WTC11 (cell line): Measurements from ENCODE around the gene OGFOD1. TPM values are rescaled to one million over a fixed set of nuclear protein-coding genes. Genes with fewer than 3 reads are reported as not detected.

ENCODE experiments used
- ATAC-seq: fragments of 200-7000 bp; cut with Tn5 transposase; 2 replicates; pipeline ENCODE4 v1.10.0; 2021; ENCODE audit warnings: mild to moderate bottlenecking, moderate library complexity
- CTCF ChIA-PET: fragments of 300-600 bp; sonication (Branson Sonifier 250); formaldehyde crosslinking; loops from one replicate; lab custom pipeline; 2021; ENCODE audit warnings: antibody characterized with exemption; lab: Charles Lee
- POLR2A ChIA-PET: fragments of 350-600 bp; sonication (Branson Sonifier 250); formaldehyde crosslinking; loops from one replicate; lab custom pipeline; 2021; ENCODE audit warnings: antibody characterized with exemption; lab: Charles Lee
- DNase-seq: peaks from one replicate; pipeline ENCODE4 v3.0.0; 2021; ENCODE audit warnings: low spot score
- H3K27ac Mint-ChIP-seq: 2 replicates; pipeline ENCODE4 v1.8.0; 2021; ENCODE audit warnings: mixed read lengths
- H3K27me3 Mint-ChIP-seq: 2 replicates; pipeline ENCODE4 v1.8.0; 2021; ENCODE audit warnings: low read depth, mild to moderate bottlenecking, moderate library complexity, mixed read lengths
- H3K36me3 Mint-ChIP-seq: 2 replicates; pipeline ENCODE4 v1.8.0; 2021; ENCODE audit warnings: mixed read lengths
- H3K4me1 Mint-ChIP-seq: 2 replicates; pipeline ENCODE4 v1.8.0; 2022; ENCODE audit warnings: mixed read lengths
- H3K4me3 Mint-ChIP-seq: 2 replicates; pipeline ENCODE4 v1.8.0; 2021; ENCODE audit warnings: mild to moderate bottlenecking, moderate library complexity, mixed read lengths
- H3K9me3 Mint-ChIP-seq: 2 replicates; pipeline ENCODE4 v1.8.0; 2021; ENCODE audit warnings: mixed read lengths
- FOXP1 ChIP-seq: sonication (generic); formaldehyde crosslinking; IDR thresholded peaks from 2 replicates; pipeline ENCODE4 v1.8.0; 2022; ENCODE audit warnings: missing genetic modification reagents, mild to moderate bottlenecking, moderate library complexity, borderline replicate concordance
- NR1H2 ChIP-seq: sonication (generic); formaldehyde crosslinking; IDR thresholded peaks from 2 replicates; pipeline ENCODE4 v1.9.0; 2021; ENCODE audit warnings: mild to moderate bottlenecking, moderate library complexity, missing genetic modification reagents
- PRRX2 ChIP-seq: fragments of 250-450 bp; sonication (Bioruptor Pico); IDR thresholded peaks from 2 replicates; pipeline ENCODE4 v1.8.0; 2021; ENCODE audit warnings: mild to moderate bottlenecking
- RORB ChIP-seq: fragments of 250-450 bp; sonication (Bioruptor Pico); IDR thresholded peaks from 2 replicates; pipeline ENCODE4 v1.9.0; 2021; ENCODE audit warnings: mild to moderate bottlenecking
- ZNF121 ChIP-seq: sonication (generic); formaldehyde crosslinking; IDR thresholded peaks from 2 replicates; pipeline ENCODE4 v1.8.0; 2023; ENCODE audit warnings: missing genetic modification reagents
- ZNF232 ChIP-seq: sonication (generic); formaldehyde crosslinking; IDR thresholded peaks from 2 replicates; pipeline ENCODE4 v1.8.0; 2022; ENCODE audit warnings: mild to moderate bottlenecking, missing genetic modification reagents
- ZNF423 ChIP-seq: fragments of 250-450 bp; sonication (Bioruptor Pico); IDR thresholded peaks from 2 replicates; pipeline ENCODE4 v2.1.2; 2022; ENCODE audit warnings: mild to moderate bottlenecking, moderate library complexity
- total RNA-seq: library from RNA; stranded (reverse); gene quantifications from 3 replicates; pipeline ENCODE4 v1.2.3, GENCODE V29; 2021
- TF ChIP-seq, protein P1 (sequence below): sonication (generic); formaldehyde crosslinking; IDR thresholded peaks from 2 replicates; pipeline ENCODE4 v1.8.1; 2022; ENCODE audit warnings: low read depth, mild to moderate bottlenecking, moderate library complexity, missing genetic modification reagents, borderline replicate concordance
- TF ChIP-seq, protein P2 (sequence below): sonication (generic); formaldehyde crosslinking; conservative IDR thresholded peaks from 2 replicates; pipeline ENCODE4 v1.8.1; 2023; ENCODE audit warnings: mild to moderate bottlenecking, low read depth, missing genetic modification reagents, moderate library complexity
- TF ChIP-seq, protein P3 (sequence below): sonication (generic); formaldehyde crosslinking; IDR thresholded peaks from 2 replicates; pipeline ENCODE4 v1.8.1; 2022; ENCODE audit warnings: mild to moderate bottlenecking, moderate library complexity, missing genetic modification reagents
- TF ChIP-seq, protein P4 (sequence below): sonication (generic); formaldehyde crosslinking; IDR thresholded peaks from 2 replicates; pipeline ENCODE4 v1.8.0; 2022; ENCODE audit warnings: mild to moderate bottlenecking, missing genetic modification reagents
- TF ChIP-seq, protein P5 (sequence below): sonication (generic); formaldehyde crosslinking; IDR thresholded peaks from 2 replicates; pipeline ENCODE4 v1.8.0; 2022; ENCODE audit warnings: mild to moderate bottlenecking, missing genetic modification reagents
- TF ChIP-seq, protein P6 (sequence below): fragments of 250-450 bp; sonication (Bioruptor Pico); IDR thresholded peaks from 2 replicates; pipeline ENCODE4 v1.8.0; 2021; ENCODE audit warnings: mild to moderate bottlenecking
- TF ChIP-seq, protein P7 (sequence below): sonication (generic); formaldehyde crosslinking; IDR thresholded peaks from 2 replicates; pipeline ENCODE4 v1.8.0; 2023; ENCODE audit warnings: mild to moderate bottlenecking, missing genetic modification reagents
- TF ChIP-seq, protein P8 (sequence below): sonication (generic); formaldehyde crosslinking; IDR thresholded peaks from 2 replicates; pipeline ENCODE4 v1.8.1; 2022; ENCODE audit warnings: low read depth, missing genetic modification reagents, borderline replicate concordance

The OGFOD1 gene
- total RNA-seq, 1 experiment from 2014 or later: 50.5 TPM

DNA sequence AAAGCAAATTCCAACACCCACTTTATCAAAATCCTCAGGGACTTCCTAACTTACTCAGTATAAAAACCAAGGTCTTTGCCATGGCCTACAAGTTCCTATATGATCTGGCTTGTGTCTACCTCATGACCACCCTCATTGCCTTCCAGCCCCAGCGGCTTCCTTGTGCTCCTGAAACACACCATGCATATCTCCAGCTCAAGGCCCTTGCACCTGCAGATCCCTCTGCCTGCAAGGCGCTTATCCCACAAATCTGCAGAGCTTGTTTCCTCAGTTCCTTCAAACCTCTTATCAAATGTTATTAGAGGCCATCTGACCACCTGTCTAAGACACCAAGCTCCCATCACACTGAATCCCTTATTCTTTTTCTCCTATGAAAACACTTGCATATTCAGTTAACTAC, 65.9 kb downstream of the OGFOD1 start:
- no peaks in the 10 kb centered on the region; the same call in 1 of the 2 replicates for H3K9me3 Mint-ChIP-seq
- H3K4me3 Mint-ChIP-seq: no peak overlapping the region
- TF ChIP-seq, protein P1, sequence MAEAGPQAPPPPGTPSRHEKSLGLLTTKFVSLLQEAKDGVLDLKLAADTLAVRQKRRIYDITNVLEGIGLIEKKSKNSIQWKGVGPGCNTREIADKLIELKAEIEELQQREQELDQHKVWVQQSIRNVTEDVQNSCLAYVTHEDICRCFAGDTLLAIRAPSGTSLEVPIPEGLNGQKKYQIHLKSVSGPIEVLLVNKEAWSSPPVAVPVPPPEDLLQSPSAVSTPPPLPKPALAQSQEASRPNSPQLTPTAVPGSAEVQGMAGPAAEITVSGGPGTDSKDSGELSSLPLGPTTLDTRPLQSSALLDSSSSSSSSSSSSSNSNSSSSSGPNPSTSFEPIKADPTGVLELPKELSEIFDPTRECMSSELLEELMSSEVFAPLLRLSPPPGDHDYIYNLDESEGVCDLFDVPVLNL (CRISPR knock-in tag): no peak
- TF ChIP-seq ZNF121 (CRISPR knock-in tag): no peak
- peaks cover 21% of the 10 kb centered on the region for H3K4me1 Mint-ChIP-seq
- peaks cover 3% of the 10 kb centered on the region for H3K36me3 Mint-ChIP-seq
- no peaks in the 10 kb centered on the region for H3K27me3 Mint-ChIP-seq
- POLR2A ChIA-PET: no interaction called here
- CTCF ChIA-PET: interaction anchor here (0.8 to 1.9 kb wide), 4 partner anchors 30 to 185 kb away, joined by 3 to 9 read pairs (median 4); partner anchors contain the start of gene MT1F
- DNase-seq: no peak
- H3K27ac Mint-ChIP-seq: no peak overlapping the region
- ATAC-seq: no peak

DNA sequence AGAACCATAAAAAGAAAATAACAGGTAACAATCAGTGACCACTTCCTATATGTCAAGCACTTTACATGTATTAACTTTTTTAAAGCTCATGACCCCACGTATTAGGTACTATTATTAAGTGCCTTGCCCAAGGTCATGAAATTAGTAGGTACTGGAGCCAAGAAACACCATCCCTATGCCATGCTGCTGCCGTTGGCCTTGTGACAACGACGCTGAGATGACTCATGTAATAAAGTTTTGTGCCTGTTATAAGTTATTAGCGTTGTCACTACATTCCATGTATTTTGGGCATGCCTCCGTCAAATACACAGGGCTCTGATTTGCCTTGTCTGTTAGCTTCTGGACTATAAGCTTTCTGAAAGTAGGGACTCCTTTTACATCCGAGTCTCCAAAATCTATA, 67.1 kb downstream of the OGFOD1 start:
- CTCF ChIA-PET: interaction anchor here (1.9 kb wide), 1 partner anchor 82 kb away, joined by 9 read pairs; no protein-coding TSS in a partner anchor
- Mint-ChIP-seq H3K27me3 (no peaks in the 10 kb centered on the region; the same call in 1 of the 2 replicates), H3K4me1 (peaks cover 21% of the 10 kb centered on the region), H3K9me3 (no peaks in the 10 kb centered on the region), H3K4me3 (peak overlapping the region; percentile 75), H3K36me3 (no peaks in the 10 kb centered on the region), H3K27ac (no peak overlapping the region)
- POLR2A ChIA-PET: no interaction called here
- DNase-seq: no peak
- no peak for ATAC-seq
- no peak for TF ChIP-seq FOXP1 (CRISPR knock-in tag)
- no peak for TF ChIP-seq RORB (CRISPR knock-in tag)
- TF ChIP-seq ZNF423: no peak
- TF ChIP-seq, protein P2, sequence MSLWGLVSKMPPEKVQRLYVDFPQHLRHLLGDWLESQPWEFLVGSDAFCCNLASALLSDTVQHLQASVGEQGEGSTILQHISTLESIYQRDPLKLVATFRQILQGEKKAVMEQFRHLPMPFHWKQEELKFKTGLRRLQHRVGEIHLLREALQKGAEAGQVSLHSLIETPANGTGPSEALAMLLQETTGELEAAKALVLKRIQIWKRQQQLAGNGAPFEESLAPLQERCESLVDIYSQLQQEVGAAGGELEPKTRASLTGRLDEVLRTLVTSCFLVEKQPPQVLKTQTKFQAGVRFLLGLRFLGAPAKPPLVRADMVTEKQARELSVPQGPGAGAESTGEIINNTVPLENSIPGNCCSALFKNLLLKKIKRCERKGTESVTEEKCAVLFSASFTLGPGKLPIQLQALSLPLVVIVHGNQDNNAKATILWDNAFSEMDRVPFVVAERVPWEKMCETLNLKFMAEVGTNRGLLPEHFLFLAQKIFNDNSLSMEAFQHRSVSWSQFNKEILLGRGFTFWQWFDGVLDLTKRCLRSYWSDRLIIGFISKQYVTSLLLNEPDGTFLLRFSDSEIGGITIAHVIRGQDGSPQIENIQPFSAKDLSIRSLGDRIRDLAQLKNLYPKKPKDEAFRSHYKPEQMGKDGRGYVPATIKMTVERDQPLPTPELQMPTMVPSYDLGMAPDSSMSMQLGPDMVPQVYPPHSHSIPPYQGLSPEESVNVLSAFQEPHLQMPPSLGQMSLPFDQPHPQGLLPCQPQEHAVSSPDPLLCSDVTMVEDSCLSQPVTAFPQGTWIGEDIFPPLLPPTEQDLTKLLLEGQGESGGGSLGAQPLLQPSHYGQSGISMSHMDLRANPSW (CRISPR knock-in tag): no peak

DNA sequence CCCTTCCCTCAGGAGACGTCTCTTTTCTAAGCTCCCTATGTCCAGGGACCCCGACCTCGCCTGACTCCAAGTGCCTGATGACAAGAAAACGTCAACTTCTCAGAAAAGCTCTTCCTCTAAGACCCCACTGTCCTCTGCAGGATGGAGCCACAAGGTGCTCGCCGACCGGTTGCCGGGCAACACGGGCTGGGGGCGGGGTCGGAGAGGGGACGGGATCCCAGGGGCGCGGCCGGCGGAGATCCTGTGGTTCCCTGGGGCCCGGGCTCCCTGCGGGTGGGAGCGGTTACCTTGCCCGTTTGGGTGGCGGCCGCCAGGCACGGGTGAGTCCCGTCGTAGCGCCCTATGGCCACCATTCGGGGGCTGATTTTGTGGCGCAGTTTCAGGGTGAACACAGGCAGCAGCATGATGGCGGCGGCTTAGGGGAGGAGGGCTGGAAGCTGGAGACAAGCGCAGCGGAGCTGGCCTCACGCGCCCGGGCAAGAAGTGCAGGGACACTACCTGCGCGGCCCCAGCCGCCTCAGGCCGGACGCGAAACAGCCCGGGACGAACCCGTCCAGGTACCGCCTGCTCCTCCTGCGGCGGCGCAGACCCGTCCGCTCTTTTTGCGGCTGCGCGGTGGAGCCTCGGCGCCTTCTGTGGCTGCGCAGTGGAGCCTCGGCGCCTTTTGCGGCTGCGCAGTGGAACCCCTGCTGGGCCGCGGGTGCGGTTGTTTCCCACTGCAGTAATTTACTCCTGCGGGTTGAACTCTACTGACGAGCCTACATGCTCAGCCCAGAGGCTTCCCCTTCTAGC, 68.3 kb downstream of the OGFOD1 start, which contains the start of gene BBS2:
Gene BBS2 (minus strand): TSS at position 566 of the 792 bp plus-strand sequence. CDS start 162 bp downstream, at position 404.
- peaks cover 21% of the 10 kb centered on the region for H3K4me1 Mint-ChIP-seq
- no peaks in the 10 kb centered on the region; the same call in 1 of the 2 replicates for H3K27me3 Mint-ChIP-seq
- H3K9me3 Mint-ChIP-seq: no peaks in the 10 kb centered on the region
- H3K4me3 Mint-ChIP-seq: peak within 1 kb of the TSS; percentile 75
- CTCF ChIA-PET: no interaction called here
- H3K27ac Mint-ChIP-seq: 0 out of 2 replicates have a peak within 1 kb of the TSS, but pooled peaks have one; percentile 19
- DNase-seq: peak; percentile 90
- POLR2A ChIA-PET: interaction anchor here (0.7 to 1.0 kb wide), 2 partner anchors 28 to 173 kb away, joined by 4 to 6 read pairs; no protein-coding TSS in a partner anchor
- ATAC-seq: peak; percentile 96
- no peaks in the 10 kb centered on the region for H3K36me3 Mint-ChIP-seq
- no peak for TF ChIP-seq PRRX2
- TF ChIP-seq, protein P3, sequence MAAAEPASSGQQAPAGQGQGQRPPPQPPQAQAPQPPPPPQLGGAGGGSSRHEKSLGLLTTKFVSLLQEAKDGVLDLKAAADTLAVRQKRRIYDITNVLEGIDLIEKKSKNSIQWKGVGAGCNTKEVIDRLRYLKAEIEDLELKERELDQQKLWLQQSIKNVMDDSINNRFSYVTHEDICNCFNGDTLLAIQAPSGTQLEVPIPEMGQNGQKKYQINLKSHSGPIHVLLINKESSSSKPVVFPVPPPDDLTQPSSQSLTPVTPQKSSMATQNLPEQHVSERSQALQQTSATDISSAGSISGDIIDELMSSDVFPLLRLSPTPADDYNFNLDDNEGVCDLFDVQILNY (CRISPR knock-in tag): no peak
- TF ChIP-seq ZNF423: no peak
- TF ChIP-seq, protein P4, sequence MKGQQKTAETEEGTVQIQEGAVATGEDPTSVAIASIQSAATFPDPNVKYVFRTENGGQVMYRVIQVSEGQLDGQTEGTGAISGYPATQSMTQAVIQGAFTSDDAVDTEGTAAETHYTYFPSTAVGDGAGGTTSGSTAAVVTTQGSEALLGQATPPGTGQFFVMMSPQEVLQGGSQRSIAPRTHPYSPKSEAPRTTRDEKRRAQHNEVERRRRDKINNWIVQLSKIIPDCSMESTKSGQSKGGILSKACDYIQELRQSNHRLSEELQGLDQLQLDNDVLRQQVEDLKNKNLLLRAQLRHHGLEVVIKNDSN (CRISPR knock-in tag): 0 out of 2 replicates have a peak, but pooled peaks have one; percentile 18
- TF ChIP-seq, protein P5, sequence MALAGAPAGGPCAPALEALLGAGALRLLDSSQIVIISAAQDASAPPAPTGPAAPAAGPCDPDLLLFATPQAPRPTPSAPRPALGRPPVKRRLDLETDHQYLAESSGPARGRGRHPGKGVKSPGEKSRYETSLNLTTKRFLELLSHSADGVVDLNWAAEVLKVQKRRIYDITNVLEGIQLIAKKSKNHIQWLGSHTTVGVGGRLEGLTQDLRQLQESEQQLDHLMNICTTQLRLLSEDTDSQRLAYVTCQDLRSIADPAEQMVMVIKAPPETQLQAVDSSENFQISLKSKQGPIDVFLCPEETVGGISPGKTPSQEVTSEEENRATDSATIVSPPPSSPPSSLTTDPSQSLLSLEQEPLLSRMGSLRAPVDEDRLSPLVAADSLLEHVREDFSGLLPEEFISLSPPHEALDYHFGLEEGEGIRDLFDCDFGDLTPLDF (CRISPR knock-in tag): no peak
- TF ChIP-seq, protein P6, sequence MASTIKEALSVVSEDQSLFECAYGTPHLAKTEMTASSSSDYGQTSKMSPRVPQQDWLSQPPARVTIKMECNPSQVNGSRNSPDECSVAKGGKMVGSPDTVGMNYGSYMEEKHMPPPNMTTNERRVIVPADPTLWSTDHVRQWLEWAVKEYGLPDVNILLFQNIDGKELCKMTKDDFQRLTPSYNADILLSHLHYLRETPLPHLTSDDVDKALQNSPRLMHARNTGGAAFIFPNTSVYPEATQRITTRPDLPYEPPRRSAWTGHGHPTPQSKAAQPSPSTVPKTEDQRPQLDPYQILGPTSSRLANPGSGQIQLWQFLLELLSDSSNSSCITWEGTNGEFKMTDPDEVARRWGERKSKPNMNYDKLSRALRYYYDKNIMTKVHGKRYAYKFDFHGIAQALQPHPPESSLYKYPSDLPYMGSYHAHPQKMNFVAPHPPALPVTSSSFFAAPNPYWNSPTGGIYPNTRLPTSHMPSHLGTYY (CRISPR knock-in tag): no peak
- no peak for TF ChIP-seq NR1H2 (CRISPR knock-in tag)
- TF ChIP-seq, protein P7, sequence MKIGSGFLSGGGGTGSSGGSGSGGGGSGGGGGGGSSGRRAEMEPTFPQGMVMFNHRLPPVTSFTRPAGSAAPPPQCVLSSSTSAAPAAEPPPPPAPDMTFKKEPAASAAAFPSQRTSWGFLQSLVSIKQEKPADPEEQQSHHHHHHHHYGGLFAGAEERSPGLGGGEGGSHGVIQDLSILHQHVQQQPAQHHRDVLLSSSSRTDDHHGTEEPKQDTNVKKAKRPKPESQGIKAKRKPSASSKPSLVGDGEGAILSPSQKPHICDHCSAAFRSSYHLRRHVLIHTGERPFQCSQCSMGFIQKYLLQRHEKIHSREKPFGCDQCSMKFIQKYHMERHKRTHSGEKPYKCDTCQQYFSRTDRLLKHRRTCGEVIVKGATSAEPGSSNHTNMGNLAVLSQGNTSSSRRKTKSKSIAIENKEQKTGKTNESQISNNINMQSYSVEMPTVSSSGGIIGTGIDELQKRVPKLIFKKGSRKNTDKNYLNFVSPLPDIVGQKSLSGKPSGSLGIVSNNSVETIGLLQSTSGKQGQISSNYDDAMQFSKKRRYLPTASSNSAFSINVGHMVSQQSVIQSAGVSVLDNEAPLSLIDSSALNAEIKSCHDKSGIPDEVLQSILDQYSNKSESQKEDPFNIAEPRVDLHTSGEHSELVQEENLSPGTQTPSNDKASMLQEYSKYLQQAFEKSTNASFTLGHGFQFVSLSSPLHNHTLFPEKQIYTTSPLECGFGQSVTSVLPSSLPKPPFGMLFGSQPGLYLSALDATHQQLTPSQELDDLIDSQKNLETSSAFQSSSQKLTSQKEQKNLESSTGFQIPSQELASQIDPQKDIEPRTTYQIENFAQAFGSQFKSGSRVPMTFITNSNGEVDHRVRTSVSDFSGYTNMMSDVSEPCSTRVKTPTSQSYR (CRISPR knock-in tag): no peak
- TF ChIP-seq, protein P8, sequence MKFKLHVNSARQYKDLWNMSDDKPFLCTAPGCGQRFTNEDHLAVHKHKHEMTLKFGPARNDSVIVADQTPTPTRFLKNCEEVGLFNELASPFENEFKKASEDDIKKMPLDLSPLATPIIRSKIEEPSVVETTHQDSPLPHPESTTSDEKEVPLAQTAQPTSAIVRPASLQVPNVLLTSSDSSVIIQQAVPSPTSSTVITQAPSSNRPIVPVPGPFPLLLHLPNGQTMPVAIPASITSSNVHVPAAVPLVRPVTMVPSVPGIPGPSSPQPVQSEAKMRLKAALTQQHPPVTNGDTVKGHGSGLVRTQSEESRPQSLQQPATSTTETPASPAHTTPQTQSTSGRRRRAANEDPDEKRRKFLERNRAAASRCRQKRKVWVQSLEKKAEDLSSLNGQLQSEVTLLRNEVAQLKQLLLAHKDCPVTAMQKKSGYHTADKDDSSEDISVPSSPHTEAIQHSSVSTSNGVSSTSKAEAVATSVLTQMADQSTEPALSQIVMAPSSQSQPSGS (CRISPR knock-in tag): no peak
- no peak for TF ChIP-seq ZNF232 (CRISPR knock-in tag)
